Progenitor cell of endocrine pancreas (in vitro differentiated cells): Measurements from ENCODE around the gene ZCCHC13. TPM values are rescaled to one million over a fixed set of nuclear protein-coding genes. Genes with fewer than 3 reads are reported as not detected.
"Not testable (repeated sequence)": the region's sequence is repeated elsewhere in the genome, so short reads cannot be mapped to it uniquely, and the experiment has no call there.

Source experiments
- DNase-seq: peaks from one replicate; pipeline ENCODE4 v3.0.0; 2021; ENCODE audit warnings: low spot score; ENCODE audit not compliant: unreplicated experiment
- H3K27ac Mint-ChIP-seq: 2 replicates; pipeline ENCODE4 v1.8.0; 2021; ENCODE audit warnings: mild to moderate bottlenecking, moderate library complexity, mixed read lengths
- H3K27me3 Mint-ChIP-seq: 2 replicates; pipeline ENCODE4 v1.8.0; 2021; ENCODE audit warnings: mixed read lengths
- H3K36me3 Mint-ChIP-seq: 2 replicates; pipeline ENCODE4 v1.8.0; 2022; ENCODE audit warnings: mixed read lengths; ENCODE audit not compliant: insufficient read depth
- H3K4me1 Mint-ChIP-seq: 2 replicates; pipeline ENCODE4 v1.8.0; 2021; ENCODE audit warnings: low read depth, mixed read lengths
- H3K4me3 Mint-ChIP-seq: 2 replicates; pipeline ENCODE4 v1.8.0; 2021; ENCODE audit warnings: low read depth, mild to moderate bottlenecking, moderate library complexity, mixed read lengths
- H3K9me3 Mint-ChIP-seq: 2 replicates; pipeline ENCODE4 v1.8.0; 2021; ENCODE audit warnings: low read depth, mixed read lengths
- total RNA-seq: library from RNA; stranded (reverse); gene quantifications from 2 replicates; pipeline ENCODE4 v1.2.1, GENCODE V29; 2021
- TF ChIP-seq, protein P1 (sequence below): fragments of 200-600 bp; sonication (generic); IDR thresholded peaks from one replicate; pipeline ENCODE4 v1.5.0; 2021; ENCODE audit warnings: antibody characterized with exemption, mild to moderate bottlenecking; ENCODE audit not compliant: unreplicated experiment

Gene ZCCHC13
- total RNA-seq, 1 donor from 2014 or later = not detected

- H3K4me1 Mint-ChIP-seq = peaks cover 5% of the 10 kb centered on the region
- peak overlapping the region; percentile 97 for H3K27ac Mint-ChIP-seq
- peak overlapping the region; percentile 97 for H3K4me3 Mint-ChIP-seq
- peaks cover 3% of the 10 kb centered on the region for H3K36me3 Mint-ChIP-seq
- TF ChIP-seq, protein P1, sequence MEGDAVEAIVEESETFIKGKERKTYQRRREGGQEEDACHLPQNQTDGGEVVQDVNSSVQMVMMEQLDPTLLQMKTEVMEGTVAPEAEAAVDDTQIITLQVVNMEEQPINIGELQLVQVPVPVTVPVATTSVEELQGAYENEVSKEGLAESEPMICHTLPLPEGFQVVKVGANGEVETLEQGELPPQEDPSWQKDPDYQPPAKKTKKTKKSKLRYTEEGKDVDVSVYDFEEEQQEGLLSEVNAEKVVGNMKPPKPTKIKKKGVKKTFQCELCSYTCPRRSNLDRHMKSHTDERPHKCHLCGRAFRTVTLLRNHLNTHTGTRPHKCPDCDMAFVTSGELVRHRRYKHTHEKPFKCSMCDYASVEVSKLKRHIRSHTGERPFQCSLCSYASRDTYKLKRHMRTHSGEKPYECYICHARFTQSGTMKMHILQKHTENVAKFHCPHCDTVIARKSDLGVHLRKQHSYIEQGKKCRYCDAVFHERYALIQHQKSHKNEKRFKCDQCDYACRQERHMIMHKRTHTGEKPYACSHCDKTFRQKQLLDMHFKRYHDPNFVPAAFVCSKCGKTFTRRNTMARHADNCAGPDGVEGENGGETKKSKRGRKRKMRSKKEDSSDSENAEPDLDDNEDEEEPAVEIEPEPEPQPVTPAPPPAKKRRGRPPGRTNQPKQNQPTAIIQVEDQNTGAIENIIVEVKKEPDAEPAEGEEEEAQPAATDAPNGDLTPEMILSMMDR = no peak
- DNase-seq = peak; percentile 52
- H3K9me3 Mint-ChIP-seq = peaks cover 5% of the 10 kb centered on the region
- H3K27me3 Mint-ChIP-seq = no peaks in the 10 kb centered on the region
These were observed 10.5 kb upstream of the ZCCHC13 start for GRCh38 chrX:74293343-74293946.

- H3K36me3 Mint-ChIP-seq = peaks cover 1% of the 10 kb centered on the region
- H3K9me3 Mint-ChIP-seq = peaks cover 5% of the 10 kb centered on the region
- no peaks in the 10 kb centered on the region for H3K4me1 Mint-ChIP-seq
- no peaks in the 10 kb centered on the region for H3K27me3 Mint-ChIP-seq
- no peak overlapping the region for H3K27ac Mint-ChIP-seq
- no peak overlapping the region for H3K4me3 Mint-ChIP-seq
- no peak for DNase-seq
- TF ChIP-seq, protein P1 = no peak
These were observed 8.9 kb upstream of the ZCCHC13 start for GRCh38 chrX:74295101-74295500.

DNA sequence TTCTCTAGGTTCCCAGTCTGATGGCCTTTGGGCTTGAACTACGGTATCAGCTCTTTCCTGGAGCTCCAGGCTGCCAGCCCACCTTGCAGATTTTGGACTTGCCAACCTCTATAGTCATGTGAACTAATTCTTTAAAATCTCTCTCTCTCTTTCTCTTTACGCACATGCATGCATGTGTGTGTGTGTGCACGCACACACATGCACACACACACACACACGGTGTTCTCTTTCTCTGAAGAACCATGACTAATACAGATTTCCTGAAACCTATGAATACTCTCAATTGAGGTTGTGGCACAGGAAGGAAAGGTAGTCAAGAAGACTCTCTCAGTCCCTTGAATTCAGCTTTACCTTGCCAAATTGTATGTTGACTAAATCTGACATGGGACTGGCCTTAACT is 6.2 kb upstream of the ZCCHC13 start:
- H3K4me3 Mint-ChIP-seq = no peak overlapping the region
- H3K9me3 Mint-ChIP-seq = peaks cover 3% of the 10 kb centered on the region
- no peaks in the 10 kb centered on the region for H3K36me3 Mint-ChIP-seq

DNA sequence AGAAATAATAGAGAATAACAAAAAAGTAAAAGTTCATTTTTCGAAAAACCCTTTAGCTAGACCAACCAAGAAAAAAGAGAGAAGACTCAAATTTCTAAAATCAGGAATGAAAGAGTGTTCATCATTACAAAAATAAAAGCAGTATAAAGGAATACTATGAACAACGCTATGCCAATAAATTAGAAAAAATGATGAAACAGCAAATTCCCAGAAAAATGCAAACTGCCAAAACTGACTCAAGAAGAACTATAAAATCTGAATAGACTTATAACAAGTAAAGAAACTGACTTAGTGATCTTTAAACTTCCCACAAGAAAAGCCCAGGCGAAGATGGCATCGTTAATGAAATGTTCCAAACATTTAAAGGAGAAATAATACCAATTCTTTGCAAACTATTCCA is 3.1 kb upstream of the ZCCHC13 start:
- no peaks in the 10 kb centered on the region for H3K27me3 Mint-ChIP-seq
- no peaks in the 10 kb centered on the region for H3K4me1 Mint-ChIP-seq

More for the DNA sequence above, 6.2 kb upstream of the ZCCHC13 start:
- TF ChIP-seq, protein P1 = no peak
- no peak for DNase-seq
- Mint-ChIP-seq H3K27ac (no peak overlapping the region), H3K4me1 (no peaks in the 10 kb centered on the region), H3K27me3 (no peaks in the 10 kb centered on the region)

GRCh38 chrX:74318672-74319071 is 14.7 kb downstream of the ZCCHC13 start:
- Mint-ChIP-seq H3K4me1 (no peaks in the 10 kb centered on the region), H3K4me3 (no peak overlapping the region), H3K9me3 (no peaks in the 10 kb centered on the region), H3K27ac (no peak overlapping the region), H3K27me3 (no peaks in the 10 kb centered on the region), H3K36me3 (no peaks in the 10 kb centered on the region)
- no peak for DNase-seq
- TF ChIP-seq, protein P1 = no peak

More for the DNA sequence above, 3.1 kb upstream of the ZCCHC13 start:
- Mint-ChIP-seq H3K27ac (no peak overlapping the region), H3K9me3 (peaks cover 6% of the 10 kb centered on the region), H3K36me3 (no peaks in the 10 kb centered on the region), H3K4me3 (no peak overlapping the region)
- DNase-seq = no peak
- TF ChIP-seq, protein P1 = no peak

DNA sequence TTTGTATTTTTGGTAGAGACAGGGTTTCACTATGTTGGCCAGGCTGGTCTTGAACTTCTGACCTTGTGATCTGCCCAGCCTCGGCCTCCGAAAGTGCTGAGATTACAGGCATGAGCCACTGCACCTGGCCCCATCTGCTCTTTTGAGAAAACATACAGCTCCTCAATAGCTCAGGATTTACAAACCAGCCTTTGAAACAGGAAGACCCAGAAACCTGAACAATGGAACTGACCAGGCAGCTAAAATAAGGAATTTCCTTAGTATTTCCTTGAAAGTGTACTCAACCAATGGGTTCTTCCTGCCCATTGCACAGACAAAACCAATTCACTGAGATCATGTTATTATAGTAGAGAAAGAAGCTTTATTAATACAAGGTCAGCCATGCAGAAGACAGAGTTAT is 15.3 kb downstream of the ZCCHC13 start:
- not testable (repeated sequence) for H3K4me1 Mint-ChIP-seq, H3K27me3 Mint-ChIP-seq, H3K36me3 Mint-ChIP-seq, H3K4me3 Mint-ChIP-seq, H3K9me3 Mint-ChIP-seq, DNase-seq, H3K27ac Mint-ChIP-seq
